Heart right ventricle (tissue), 16 donors: ENCODE results near the gene UPF2. TPM values are rescaled to one million over a fixed set of nuclear protein-coding genes. Genes with fewer than 3 reads are reported as not detected.

Experiments
- ATAC-seq, 8 donors: fragments of 200-7000 bp; cut with Tn5 transposase; one replicate each; pipeline ENCODE4 v1.9.1; 2020; ENCODE audit warnings: mild to moderate bottlenecking in 8 of 8, moderate library complexity in 8 of 8, moderate number of reproducible peaks in 1 of 8
- DNase-seq, 2 donors: peaks; one replicate each; pipeline ENCODE4 v3.0.0-alpha.2; 2020
- H3K27ac ChIP-seq, 10 donors: fragments of 200-600 bp; sonication (generic) in 2 of 10; one replicate each; pipeline versions ENCODE4 v1.5.0 to v1.8.0; 2020 to 2022; ENCODE audit warnings: mild to moderate bottlenecking in 3 of 10
- H3K27me3 ChIP-seq, 7 donors: fragments of 200-600 bp; one replicate each; pipeline ENCODE4 v1.8.0; 2021 to 2022; ENCODE audit warnings: mild to moderate bottlenecking in 2 of 7
- H3K36me3 ChIP-seq, 9 donors: fragments of 200-600 bp; sonication (generic) in 1 of 9; one replicate each; pipeline versions ENCODE4 v1.5.0 to v1.8.0; 2020 to 2022; ENCODE audit warnings: mild to moderate bottlenecking in 2 of 9
- H3K4me1 ChIP-seq, 9 donors: fragments of 200-600 bp; sonication (generic) in 1 of 9; one replicate each; pipeline versions ENCODE4 v1.5.0 to v1.8.0; 2020 to 2022; ENCODE audit warnings: mild to moderate bottlenecking in 4 of 9
- H3K4me3 ChIP-seq, 10 donors: fragments of 200-600 bp; sonication (generic) in 2 of 10; one replicate each; pipeline versions ENCODE4 v1.5.0 to v1.8.0; 2020 to 2022; ENCODE audit warnings: mild to moderate bottlenecking in 7 of 10, moderate library complexity in 2 of 10
- H3K9me3 ChIP-seq, 11 donors: fragments of 200-600 bp in 10 of 11; sonication (generic) in 2 of 11; one replicate each; pipeline versions ENCODE4 v1.5.0 to v1.8.0; 2013 to 2022; ENCODE audit warnings: mild to moderate bottlenecking in 2 of 11, control low read depth in 1 of 11, moderate library complexity in 1 of 11
- CTCF ChIP-seq, 9 donors: fragments of 200-600 bp; sonication (generic) in 2 of 9; IDR thresholded peaks; one replicate each; pipeline versions ENCODE4 v1.5.0 to v1.8.0; 2021 to 2022; ENCODE audit warnings: antibody characterized with exemption in 9 of 9, mild to moderate bottlenecking in 5 of 9, moderate library complexity in 1 of 9
- WGBS, 2 donors: extraction: QIAGEN DNeasy Blood & Tissue Kit; methylation state at CpG; one replicate each; pipeline ENCODE4 v1.1.7; 2013; ENCODE audit warnings: inconsistent platforms in 1 of 2; 5-methylcytosine and 5-hydroxymethylcytosine counted together
- intact Hi-C, 10 donors: fragments of 100-400 bp; cut with DNase I; formaldehyde crosslinking; loops; one replicate each; pipeline versions ENCODE4 v1.11.1 to v1.14.2; 2022
- polyA plus RNA-seq, 2 donors: library from polyadenylated mRNA; stranded (reverse); fragments of 200-250 nt; gene quantifications; one replicate each; pipeline ENCODE4 v1.2.3, GENCODE V29; 2013
- total RNA-seq, 10 donors: library from RNA; stranded (reverse); fragmentation: NEBNext Ultra II Directional in 3 of 10; extraction: Animal tissue kit (Norgen Biotek cat#: 25700) in 3 of 10; gene quantifications; one replicate each; pipeline versions ENCODE4 v1.2.1 to v1.2.4, GENCODE V29; 2021 to 2023
- donor health status: Arrhythmogenic right ventricular cardiomyopathy.
- donor health status: ischemic (EF 13 %, LVEDD 7.1; RV severe dilation, severe dysfunction).
- donor health status: healthy with polysubstance abuse.
- donor health status: DM: no; HTN: yes; CAD: no.
- donor health status: DM: no; HTN: no; CAD: no.
- donor health status: ischemic (EF 25% LVEDD 6.9; RV normal size, moderate dysfunction).
- donor health status: ischemic (EF 25% LVEDD 5.7; RV mildly dilated, moderate dysfunction).
- donor health status: healthy.
- donor health status: DM: yes; HTN: yes; CAD: no.
- donor health status: Ischemic cardiomyopathy.
- donor health status: ischemic (EF 35%, LVEDD 5.7; RV mildly dilated, moderate dysfunction).
- donor health status: nonischemic (EF 11% LVEDD 7.7; RV severe dilation, severe dysfunction).
- donor health status: DM: yes; HTN: yes; CAD: no.
- donor health status: PGD.
- donor health status: ischemic (EF 29% LVEDD 5.4; RV normal size, mild dysfunction).
- donor health status: nonischemic (EF 23%, LVEDD 6.1; RV moderate dilation, normal function).

UPF2 gene
- total and polyA plus RNA-seq, 12 donors: 7.9 to 20.2 (median 15.3) TPM

- Histone ChIP-seq H3K4me3 (no peak overlapping the region), H3K27ac (no peak overlapping the region), H3K9me3 (no peaks in the 10 kb centered on the region), H3K36me3 (peaks cover 0 to 64% (median 17%) of the 10 kb centered on the region in 9 donors), H3K4me1 (peaks cover 0 to 15% (median 0%) of the 10 kb centered on the region in 9 donors), H3K27me3 (no peaks in the 10 kb centered on the region)
- DNase-seq (no peak), ATAC-seq (no peak)
- intact Hi-C loops: no loop called here
- TF ChIP-seq CTCF (IDR thresholded peaks at IDR 0.05): no peak
- 97 to 98% methylated on average over 5 of the region's 5 CpGs for WGBS, 2 donors
Measured at GRCh38 chr10:12025591-12025990, 17.0 kb downstream of the UPF2 start.

- Histone ChIP-seq H3K27me3 (no peaks in the 10 kb centered on the region), H3K4me1 (peaks cover 0 to 23% (median 0%) of the 10 kb centered on the region in 9 donors), H3K27ac (no peak overlapping the region), H3K9me3 (no peaks in the 10 kb centered on the region), H3K4me3 (no peak overlapping the region), H3K36me3 (peaks cover 0 to 39% (median 4%) of the 10 kb centered on the region in 9 donors)
- no peak for ATAC-seq
- intact Hi-C loops: no loop called here
- 68 to 85% methylated on average over 1 of the region's 1 CpG for WGBS, 2 donors
- no peak for TF ChIP-seq CTCF (IDR thresholded peaks at IDR 0.05)
- DNase-seq: no peak
Measured at GRCh38 chr10:12022580-12023257, 19.9 kb downstream of the UPF2 start.

- DNase-seq (no peak), ATAC-seq (no peak)
- Histone ChIP-seq H3K36me3 (peaks cover 0 to 28% (median 4%) of the 10 kb centered on the region in 9 donors), H3K9me3 (no peaks in the 10 kb centered on the region), H3K4me3 (no peak overlapping the region), H3K27me3 (no peaks in the 10 kb centered on the region), H3K27ac (no peak overlapping the region), H3K4me1 (peaks cover 0 to 23% (median 0%) of the 10 kb centered on the region in 9 donors)
- intact Hi-C loops: no loop called here
- no peak for TF ChIP-seq CTCF (IDR thresholded peaks at IDR 0.05)
- 88 to 99% methylated on average over 2 of the region's 2 CpGs for WGBS, 2 donors
Measured at GRCh38 chr10:12020574-12020973, 22.0 kb downstream of the UPF2 start.

- no peak overlapping the region for H3K4me3 ChIP-seq
- intact Hi-C loops: no loop called here
- no peak for DNase-seq
Measured at GRCh38 chr10:12019283-12019971, 23.2 kb downstream of the UPF2 start.

More at GRCh38 chr10:12019283-12019971, 23.2 kb downstream of the UPF2 start:
- no peak for ATAC-seq
- WGBS, 2 donors: 89 to 92% methylated on average over 9 of the region's 9 CpGs
- Histone ChIP-seq H3K27ac (no peak overlapping the region), H3K9me3 (no peaks in the 10 kb centered on the region), H3K27me3 (no peaks in the 10 kb centered on the region), H3K4me1 (peaks cover 0 to 23% (median 0%) of the 10 kb centered on the region in 9 donors), H3K36me3 (peaks cover 0 to 28% (median 4%) of the 10 kb centered on the region in 9 donors)
- TF ChIP-seq CTCF (IDR thresholded peaks at IDR 0.05): no peak
